ENCODE data around the gene MED15.

DNA sequence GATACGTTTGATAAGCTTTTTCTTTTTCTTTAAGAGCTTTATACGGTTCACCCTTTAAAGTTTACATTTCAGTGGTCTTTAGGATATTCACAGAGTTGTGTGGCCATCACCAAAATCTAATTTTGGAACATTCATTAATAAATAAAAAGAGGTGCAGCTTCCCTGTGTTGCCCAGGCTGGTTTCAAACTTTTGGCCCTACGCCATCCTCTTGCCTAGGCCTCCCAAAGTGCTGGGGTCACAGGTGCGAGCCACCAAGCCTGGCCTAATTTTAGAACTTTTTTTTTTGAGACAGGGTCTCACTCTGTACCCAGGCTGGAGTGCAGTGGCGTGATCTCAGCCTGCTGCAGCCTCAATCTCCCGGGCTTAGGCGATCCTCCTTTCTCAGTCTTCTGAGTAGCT is 30.6 kb downstream of the MED15 start:
- TF ChIP-seq, protein P1, sequence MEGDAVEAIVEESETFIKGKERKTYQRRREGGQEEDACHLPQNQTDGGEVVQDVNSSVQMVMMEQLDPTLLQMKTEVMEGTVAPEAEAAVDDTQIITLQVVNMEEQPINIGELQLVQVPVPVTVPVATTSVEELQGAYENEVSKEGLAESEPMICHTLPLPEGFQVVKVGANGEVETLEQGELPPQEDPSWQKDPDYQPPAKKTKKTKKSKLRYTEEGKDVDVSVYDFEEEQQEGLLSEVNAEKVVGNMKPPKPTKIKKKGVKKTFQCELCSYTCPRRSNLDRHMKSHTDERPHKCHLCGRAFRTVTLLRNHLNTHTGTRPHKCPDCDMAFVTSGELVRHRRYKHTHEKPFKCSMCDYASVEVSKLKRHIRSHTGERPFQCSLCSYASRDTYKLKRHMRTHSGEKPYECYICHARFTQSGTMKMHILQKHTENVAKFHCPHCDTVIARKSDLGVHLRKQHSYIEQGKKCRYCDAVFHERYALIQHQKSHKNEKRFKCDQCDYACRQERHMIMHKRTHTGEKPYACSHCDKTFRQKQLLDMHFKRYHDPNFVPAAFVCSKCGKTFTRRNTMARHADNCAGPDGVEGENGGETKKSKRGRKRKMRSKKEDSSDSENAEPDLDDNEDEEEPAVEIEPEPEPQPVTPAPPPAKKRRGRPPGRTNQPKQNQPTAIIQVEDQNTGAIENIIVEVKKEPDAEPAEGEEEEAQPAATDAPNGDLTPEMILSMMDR (IDR thresholded peaks at IDR 0.05): no peak
- TF ChIP-seq POLR2AphosphoS5 (IDR thresholded peaks at IDR 0.05): no peak
- TF ChIP-seq POLR2A (IDR thresholded peaks at IDR 0.05): no peak
- TF ChIP-seq EP300 (IDR thresholded peaks at IDR 0.05): no peak
